ENCODE measurements around the gene INTS7.

DNA sequence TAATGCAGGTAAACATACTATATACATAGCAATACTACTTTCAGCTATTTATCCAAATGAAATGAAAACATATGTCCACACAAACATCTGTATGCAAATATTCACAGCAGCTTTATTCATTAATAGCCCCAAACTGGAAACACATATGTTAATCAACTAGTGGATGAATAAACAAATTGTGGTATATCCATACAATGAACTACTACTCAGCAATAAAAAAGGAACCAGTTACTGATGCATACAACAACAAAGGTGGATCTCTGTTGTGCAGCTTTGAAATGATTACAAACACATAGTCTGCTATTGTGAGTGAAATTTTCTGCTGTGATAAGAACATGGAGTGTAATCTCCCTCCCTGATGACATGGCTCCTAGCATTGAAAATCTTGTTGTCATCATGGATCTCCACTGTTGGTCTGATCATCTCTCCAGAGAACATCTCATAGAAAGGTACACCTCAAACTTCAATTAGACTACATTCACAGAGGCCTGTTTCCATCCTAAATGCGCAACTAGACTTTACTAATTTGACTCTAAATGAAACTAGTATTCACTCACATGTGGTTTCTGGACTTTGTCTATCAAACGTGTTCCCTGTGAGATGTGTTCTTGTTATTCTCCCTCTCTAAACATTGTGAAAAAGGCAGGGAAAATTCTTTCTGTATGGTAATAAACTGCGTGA lies 10.7 kb downstream of the INTS7 start:
- no peak for TF ChIP-seq POLR2A (IDR thresholded peaks at IDR 0.05)
- TF ChIP-seq, protein P1, sequence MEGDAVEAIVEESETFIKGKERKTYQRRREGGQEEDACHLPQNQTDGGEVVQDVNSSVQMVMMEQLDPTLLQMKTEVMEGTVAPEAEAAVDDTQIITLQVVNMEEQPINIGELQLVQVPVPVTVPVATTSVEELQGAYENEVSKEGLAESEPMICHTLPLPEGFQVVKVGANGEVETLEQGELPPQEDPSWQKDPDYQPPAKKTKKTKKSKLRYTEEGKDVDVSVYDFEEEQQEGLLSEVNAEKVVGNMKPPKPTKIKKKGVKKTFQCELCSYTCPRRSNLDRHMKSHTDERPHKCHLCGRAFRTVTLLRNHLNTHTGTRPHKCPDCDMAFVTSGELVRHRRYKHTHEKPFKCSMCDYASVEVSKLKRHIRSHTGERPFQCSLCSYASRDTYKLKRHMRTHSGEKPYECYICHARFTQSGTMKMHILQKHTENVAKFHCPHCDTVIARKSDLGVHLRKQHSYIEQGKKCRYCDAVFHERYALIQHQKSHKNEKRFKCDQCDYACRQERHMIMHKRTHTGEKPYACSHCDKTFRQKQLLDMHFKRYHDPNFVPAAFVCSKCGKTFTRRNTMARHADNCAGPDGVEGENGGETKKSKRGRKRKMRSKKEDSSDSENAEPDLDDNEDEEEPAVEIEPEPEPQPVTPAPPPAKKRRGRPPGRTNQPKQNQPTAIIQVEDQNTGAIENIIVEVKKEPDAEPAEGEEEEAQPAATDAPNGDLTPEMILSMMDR (IDR thresholded peaks at IDR 0.05), result no peak
